GM19463 (cell line): ENCODE data around the gene LINC00237.

ENCODE experiments used
- ATAC-seq: cut with Tn5 transposase; IDR thresholded peaks from one replicate; pipeline ENCODE4 v1.9.1; 2021; ENCODE audit warnings: mild to moderate bottlenecking, moderate library complexity; ENCODE audit not compliant: unreplicated experiment

Gene LINC00237

GRCh38 chr20:21049305-21049828 lies 56.8 kb downstream of the LINC00237 start:
- ATAC-seq = no peak

GRCh38 chr20:21048841-21049273 lies 57.3 kb downstream of the LINC00237 start:
- ATAC-seq = no peak

GRCh38 chr20:21047981-21048380 lies 58.2 kb downstream of the LINC00237 start:
- no peak for ATAC-seq

- no peak for ATAC-seq
Observed at GRCh38 chr20:21046413-21047070, 59.6 kb downstream of the LINC00237 start.
